GM19372 (cell line): ENCODE results near the gene MICAL1.

Experiments used
- ATAC-seq: cut with Tn5 transposase; IDR thresholded peaks from one replicate; pipeline ENCODE4 v1.9.1; 2021; ENCODE audit warnings: mild to moderate bottlenecking, low read depth, moderate library complexity; ENCODE audit not compliant: unreplicated experiment

The MICAL1 gene

DNA sequence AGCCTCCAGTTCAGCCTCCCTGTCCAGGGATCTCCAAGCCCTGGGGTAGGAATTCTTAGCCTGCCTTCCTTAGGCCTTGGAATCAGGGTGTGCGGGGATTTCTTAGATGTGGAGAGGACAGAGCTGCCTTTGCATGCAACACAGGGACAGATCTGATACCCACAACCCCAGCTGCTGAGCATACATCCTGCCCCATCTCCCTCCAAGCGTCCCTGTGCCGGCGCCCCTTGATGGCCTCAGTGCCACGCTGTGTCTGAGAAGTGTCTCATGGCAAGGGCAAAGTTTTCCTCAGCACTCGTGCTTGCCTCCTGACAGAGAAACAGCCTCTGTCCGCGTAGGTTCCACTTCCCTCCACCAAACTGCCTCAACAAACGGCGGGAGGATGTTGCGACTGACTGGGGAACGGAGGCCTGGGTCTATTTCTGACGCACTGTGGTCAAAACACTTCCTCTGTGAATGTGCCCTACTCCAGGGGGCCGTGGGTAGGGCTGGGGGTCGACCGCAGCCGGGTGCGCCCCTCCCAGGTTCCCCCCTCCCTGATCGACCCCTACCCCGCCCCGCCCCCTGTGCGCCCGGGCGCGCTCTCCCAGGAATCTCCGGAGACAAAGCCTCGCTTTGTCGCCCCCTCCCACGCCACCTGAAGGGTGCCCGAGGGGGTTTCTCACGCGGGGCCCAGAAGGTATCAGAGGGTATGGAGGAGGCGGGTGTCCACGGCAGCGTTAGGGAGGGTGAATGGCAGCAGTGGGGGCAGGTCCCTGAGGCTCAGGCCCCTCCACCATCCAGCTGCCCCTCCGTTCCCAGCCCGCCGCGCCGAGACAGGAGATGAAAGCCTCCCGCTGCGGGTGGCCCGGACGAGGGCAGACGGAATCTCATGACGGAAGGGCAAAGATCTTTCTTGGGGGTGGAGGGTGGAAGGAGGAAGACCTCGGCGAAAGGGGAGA is 806 bp downstream of the MICAL1 start:
- ATAC-seq = peak; percentile 31

- ATAC-seq = no peak
Measured at GRCh38 chr6:109453594-109454495, 1.7 kb downstream of the MICAL1 start.

- ATAC-seq = no peak
Measured at GRCh38 chr6:109453156-109453555, 2.4 kb downstream of the MICAL1 start.

DNA sequence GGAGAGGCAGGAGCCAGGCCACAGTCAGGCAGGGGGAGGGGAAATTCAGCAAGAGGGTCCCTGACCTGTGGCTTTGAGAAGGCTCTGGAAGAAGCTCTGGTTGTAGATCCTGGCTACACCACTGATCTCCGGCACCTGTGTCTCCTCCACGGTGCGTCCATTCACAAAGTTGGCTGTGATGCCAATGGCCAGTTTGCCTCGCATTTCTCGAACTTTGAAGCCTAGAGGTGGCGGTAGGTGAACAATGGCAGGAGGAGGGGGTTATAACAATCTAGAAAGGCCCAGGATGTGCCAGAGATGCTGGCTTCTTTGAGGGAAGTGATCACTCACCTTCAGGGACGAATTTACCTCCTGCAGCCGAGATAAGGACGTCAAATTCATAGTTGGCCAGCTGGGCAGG is 3.4 kb downstream of the MICAL1 start:
- ATAC-seq = no peak

DNA sequence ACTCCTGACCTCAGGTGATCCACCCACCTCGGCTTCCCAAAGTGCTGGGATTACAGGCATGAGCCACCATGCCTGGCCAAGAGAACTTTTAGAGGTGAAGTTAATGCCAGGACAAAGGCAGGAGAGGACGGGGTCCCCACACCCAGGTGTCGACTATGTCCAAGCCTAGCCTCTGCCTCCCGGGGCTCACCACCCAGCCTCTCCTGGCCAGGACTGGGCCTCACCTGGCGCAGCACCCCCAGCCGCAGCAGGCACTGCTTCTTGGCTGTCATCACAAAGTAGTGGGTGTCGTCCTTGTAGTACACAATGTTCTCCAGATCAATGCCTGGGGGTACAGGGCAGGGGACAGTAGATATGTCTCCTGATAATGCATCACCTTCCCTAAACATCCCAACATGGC is 4.2 kb downstream of the MICAL1 start:
- ATAC-seq = no peak

DNA sequence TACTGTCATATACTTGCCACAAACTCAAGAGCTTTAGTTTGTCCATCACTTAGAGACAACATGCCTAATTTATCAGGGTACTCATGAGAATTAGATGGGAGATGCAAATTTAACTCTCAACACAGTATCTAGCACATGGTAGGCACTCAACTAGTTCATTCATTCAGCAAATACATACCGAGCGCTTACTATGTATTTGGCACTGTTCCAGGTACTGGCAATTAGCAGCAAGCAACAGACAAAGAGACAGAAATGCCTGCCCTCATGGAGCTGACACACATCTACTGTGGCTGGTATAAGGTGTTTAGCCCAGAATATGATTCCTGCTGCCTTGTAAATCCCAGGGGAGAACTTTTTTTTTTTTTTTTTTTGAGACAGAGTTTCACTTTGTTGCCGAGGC is 4.8 kb downstream of the MICAL1 start:
- ATAC-seq = no peak

DNA sequence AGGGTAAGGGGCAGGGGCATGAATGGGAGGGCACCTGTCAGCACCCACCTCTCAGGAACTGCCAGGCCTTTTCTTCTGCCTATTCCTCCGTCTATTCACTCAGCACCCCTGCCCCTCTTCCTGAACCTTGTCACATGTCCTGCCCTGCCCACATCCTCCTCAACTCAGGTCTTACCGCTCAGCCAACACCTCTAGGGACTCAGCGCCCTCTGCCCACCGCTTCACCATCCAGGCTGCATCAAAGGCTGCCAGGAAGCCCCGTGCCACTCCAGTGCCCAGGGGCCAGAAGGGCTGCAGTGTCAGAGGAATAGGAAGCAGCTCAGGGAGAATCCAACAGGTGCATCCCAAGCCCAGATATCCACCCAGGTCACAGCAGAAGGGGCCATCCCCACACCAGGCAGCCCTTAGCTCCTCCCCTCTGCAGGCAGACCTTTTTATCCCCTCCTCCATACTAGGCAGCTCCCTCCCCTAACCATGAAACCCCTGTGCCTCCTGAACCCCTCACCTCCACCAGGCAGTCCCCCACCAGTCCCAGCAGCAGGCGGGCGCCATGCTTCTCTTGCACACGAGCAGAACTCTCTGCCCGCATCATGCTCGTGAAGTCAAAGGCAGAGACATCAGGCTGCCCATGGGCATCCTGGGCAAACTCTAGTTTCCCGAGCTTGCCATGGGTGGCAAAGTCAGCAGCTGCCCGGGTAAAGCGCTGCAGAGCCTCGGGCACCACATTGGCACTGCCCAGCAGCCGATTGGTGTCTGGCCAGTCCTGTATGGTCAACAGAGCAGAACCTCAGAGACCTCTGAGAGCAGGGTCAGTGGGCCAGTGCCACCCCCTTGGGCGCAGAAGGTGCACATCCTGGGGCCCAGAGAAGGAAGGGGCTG is 5.5 kb downstream of the MICAL1 start:
- no peak for ATAC-seq

GRCh38 chr6:109449064-109449794 is 6.3 kb downstream of the MICAL1 start:
- ATAC-seq = no peak

DNA sequence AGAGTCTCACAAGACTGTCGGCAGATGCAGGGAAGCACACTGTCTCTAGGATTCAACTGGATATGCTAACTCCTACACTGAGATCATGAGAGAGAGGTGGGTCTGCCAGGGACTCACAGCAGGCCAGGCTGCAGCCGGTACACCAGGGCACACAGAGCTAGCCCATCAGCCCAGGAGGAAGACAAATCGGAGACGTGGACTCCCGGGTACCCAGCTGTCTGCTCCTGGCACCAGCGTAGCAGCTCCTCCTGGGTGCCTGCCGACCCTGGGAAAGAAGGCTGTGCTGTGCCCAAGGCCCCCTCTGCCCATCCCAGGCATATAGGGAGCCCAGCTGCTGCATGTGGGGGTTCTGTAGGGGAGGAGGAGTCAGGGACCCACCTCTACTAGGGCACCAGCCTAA is 7.0 kb downstream of the MICAL1 start:
- ATAC-seq = no peak

DNA sequence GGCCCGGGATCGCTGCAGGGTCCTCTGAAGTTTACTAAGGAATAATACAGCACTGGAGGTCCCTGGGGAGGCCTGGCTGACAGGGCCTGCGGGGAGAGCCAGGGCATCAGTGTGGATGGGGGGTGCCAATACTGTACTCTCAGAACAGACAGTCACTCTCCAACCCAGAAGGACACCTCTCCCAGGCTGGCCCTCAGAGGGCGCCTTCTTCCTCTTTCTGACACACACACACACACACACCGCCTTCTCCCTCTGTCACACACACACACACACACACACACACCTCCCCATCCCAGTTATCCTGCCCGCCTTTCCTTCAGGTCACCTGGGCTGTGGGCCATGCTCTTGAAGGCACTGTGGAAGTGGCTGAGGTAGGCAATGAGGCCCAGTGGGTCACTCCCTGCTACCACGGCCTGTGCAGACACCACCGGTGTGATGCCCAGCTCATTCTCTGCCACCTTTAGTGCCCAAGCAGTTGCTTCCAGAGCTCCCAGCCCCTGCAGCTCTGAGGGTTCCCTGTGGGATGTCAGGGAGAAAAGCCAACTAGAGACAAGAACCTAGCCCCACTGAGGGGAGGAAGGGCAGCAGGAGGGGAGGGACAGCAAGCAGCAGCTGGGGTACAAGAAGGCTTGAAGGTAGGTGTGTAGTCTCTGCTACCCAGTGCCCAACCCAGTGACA is 7.6 kb downstream of the MICAL1 start:
- no peak for ATAC-seq

DNA sequence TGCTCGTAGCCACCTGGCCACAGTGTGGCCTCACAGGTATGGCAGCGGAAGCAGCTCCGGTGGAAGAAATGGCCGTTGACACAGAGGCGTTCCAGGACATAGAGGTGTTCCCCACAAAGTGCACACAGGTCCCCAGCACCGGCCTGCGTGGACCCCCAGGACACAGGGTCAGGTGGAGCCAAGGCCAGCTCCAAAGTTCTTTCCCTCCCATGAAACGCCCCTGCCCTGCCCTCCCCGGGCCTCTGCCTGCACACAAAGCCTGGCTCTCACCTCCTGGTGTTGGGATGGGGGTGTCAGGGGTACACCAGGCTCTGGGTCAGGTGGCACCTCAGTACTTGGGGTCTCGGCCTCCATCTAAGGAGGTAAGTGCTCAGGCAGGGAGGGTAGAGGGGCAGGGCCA is 8.5 kb downstream of the MICAL1 start:
- no peak for ATAC-seq

DNA sequence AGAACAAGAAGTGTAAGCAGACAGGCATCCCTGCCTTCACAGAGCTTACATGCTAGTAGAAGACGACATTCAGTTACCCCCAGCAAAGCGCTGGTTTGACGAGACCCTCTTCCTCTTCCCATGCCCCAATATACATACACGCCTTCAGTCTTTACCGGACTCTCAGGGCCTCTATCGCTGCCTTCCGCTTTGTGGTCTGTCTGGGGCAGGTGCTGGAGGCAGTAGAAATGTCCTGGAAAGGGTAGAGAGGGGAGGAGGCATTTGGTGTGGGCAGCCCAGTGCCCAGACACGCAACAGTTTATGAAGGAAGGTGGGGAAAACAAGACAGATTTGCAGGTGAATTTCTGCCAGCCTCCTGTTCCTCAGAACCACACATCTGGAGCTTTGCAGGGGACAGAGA is 9.0 kb downstream of the MICAL1 start:
- ATAC-seq = no peak

GRCh38 chr6:109446072-109446471 is 9.5 kb downstream of the MICAL1 start:
- no peak for ATAC-seq

GRCh38 chr6:109445382-109445781 is 10.2 kb downstream of the MICAL1 start:
- ATAC-seq = no peak

DNA sequence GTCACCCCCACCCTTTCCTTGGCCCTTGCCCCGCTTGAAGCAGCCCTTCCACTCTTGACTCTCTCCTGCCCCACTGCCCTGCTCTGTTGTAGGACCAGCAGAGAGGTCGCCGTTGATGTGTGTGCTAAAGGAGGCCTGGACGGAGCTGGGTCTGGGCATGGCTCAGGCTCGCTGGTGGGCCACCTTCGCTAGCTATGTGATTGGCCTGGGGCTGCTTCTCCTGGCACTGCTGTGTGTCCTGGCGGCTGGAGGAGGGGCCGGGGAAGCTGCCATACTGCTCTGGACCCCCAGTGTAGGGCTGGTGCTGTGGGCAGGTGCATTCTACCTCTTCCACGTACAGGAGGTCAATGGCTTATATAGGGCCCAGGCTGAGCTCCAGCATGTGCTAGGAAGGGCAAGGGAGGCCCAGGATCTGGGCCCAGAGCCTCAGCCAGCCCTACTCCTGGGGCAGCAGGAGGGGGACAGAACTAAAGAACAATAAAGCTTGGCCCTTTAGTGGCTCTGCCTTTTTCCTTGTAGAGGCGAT is 12.1 kb downstream of the MICAL1 start:
- no peak for ATAC-seq

- no peak for ATAC-seq
Measured at GRCh38 chr6:109442393-109442924, 13.1 kb downstream of the MICAL1 start.

DNA sequence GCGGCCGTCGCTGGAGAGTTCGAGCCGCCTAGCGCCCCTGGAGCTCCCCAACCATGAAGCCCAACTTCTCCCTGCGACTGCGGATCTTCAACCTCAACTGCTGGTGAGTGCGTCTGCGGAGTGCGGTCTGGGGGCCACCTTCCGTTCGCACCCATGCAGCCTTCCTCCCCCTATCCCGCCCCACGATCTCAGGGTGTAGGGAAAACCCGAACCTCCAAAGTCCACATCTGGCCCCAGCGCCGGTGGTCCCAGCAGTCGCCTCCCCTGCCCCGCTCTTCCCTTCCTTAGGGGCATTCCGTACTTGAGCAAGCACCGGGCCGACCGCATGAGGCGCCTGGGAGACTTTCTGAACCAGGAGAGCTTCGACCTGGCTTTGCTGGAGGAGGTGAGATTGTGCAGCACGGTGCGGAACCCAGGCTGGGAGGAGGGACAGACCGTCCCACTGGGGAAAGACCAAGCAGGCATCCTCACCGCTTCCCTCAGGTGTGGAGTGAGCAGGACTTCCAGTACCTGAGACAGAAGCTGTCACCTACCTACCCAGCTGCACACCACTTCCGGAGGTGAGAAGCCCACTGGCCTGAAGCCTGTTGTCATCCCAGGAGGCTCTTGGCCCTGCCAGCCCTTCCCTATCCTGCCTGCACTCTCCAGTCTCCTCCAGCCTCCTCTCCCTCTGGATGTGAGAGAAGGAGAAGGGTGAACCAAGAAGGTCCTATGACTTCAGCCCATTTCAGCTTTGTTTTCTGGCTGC is 14.3 kb downstream of the MICAL1 start:
- peak; percentile 14 for ATAC-seq
